HEK293T (cell line): ENCODE results near the gene FCMR.

Source experiments
- CTCF ChIA-PET: fragments of 350-600 bp; formaldehyde crosslinking; extraction: SDS; loops from one replicate; lab custom pipeline; 2021; ENCODE audit warnings: antibody characterized with exemption, inconsistent platforms; lab: Yijun Ruan, JAX
- POLR2A ChIA-PET: fragments of 350-600 bp; formaldehyde crosslinking; extraction: SDS; loops from one replicate; lab custom pipeline; 2020; ENCODE audit warnings: antibody characterized with exemption, inconsistent platforms; lab: Yijun Ruan, JAX
- DNase-seq: peaks from one replicate; pipeline ENCODE4 v3.0.0; 2012; ENCODE audit warnings: mixed read lengths; ENCODE audit errors: extremely low spot score
- ARNT ChIP-seq: fragments of 450-650 bp; IDR thresholded peaks from 2 replicates; pipeline ENCODE4 v1.6.1; 2017; ENCODE audit warnings: mild to moderate bottlenecking
- BHLHE40 ChIP-seq: fragments of 450-650 bp; IDR thresholded peaks from 2 replicates; pipeline ENCODE4 v1.6.1; 2016; ENCODE audit warnings: mild to moderate bottlenecking, moderate library complexity, borderline replicate concordance
- CTBP1 ChIP-seq: fragments of 450-650 bp; IDR thresholded peaks from 2 replicates; pipeline ENCODE4 v1.6.1; 2016; ENCODE audit warnings: borderline replicate concordance
- ELF4 ChIP-seq: fragments of 450-650 bp; IDR thresholded peaks from 2 replicates; pipeline ENCODE4 v1.6.1; 2017; ENCODE audit warnings: antibody characterized with exemption
- FOXA1 ChIP-seq: fragments of 450-650 bp; IDR thresholded peaks from 2 replicates; pipeline ENCODE4 v1.6.1; 2016; ENCODE audit warnings: mild to moderate bottlenecking
- FOXK2 ChIP-seq: fragments of 450-650 bp; IDR thresholded peaks from 2 replicates; pipeline ENCODE4 v1.6.1; 2016; ENCODE audit warnings: mild to moderate bottlenecking
- FOXM1 ChIP-seq: fragments of 450-650 bp; IDR thresholded peaks from 2 replicates; pipeline ENCODE4 v1.6.1; 2017; ENCODE audit warnings: mild to moderate bottlenecking, borderline replicate concordance
- HDGF ChIP-seq: fragments of 450-650 bp; IDR thresholded peaks from 2 replicates; pipeline ENCODE4 v1.6.1; 2017; ENCODE audit warnings: antibody characterized with exemption, borderline replicate concordance
- L3MBTL2 ChIP-seq: fragments of 450-650 bp; conservative IDR thresholded peaks from 2 replicates; pipeline ENCODE4 v1.6.1; 2016; ENCODE audit warnings: mild to moderate bottlenecking
- LEF1 ChIP-seq: fragments of 450-650 bp; IDR thresholded peaks from 2 replicates; pipeline ENCODE4 v1.6.1; 2017; ENCODE audit warnings: mild to moderate bottlenecking, borderline replicate concordance
- NFRKB ChIP-seq: fragments of 450-650 bp; IDR thresholded peaks from 2 replicates; pipeline ENCODE4 v1.6.1; 2016; ENCODE audit warnings: mild to moderate bottlenecking, moderate library complexity
- SP1 ChIP-seq: fragments of 450-650 bp; IDR thresholded peaks from 2 replicates; pipeline ENCODE4 v1.6.1; 2017
- SUZ12 ChIP-seq: fragments of 450-650 bp; IDR thresholded peaks from 2 replicates; pipeline ENCODE4 v1.6.1; 2016; ENCODE audit warnings: mild to moderate bottlenecking
- TARDBP ChIP-seq: fragments of 450-650 bp; IDR thresholded peaks from 2 replicates; pipeline ENCODE4 v1.6.1; 2016
- ZNF384 ChIP-seq: fragments of 450-650 bp; IDR thresholded peaks from 2 replicates; pipeline ENCODE4 v1.6.1; 2016
- TF ChIP-seq, protein P1 (sequence below): fragments of 450-650 bp; IDR thresholded peaks from 2 replicates; pipeline ENCODE4 v1.6.1; 2016

Gene FCMR

DNA sequence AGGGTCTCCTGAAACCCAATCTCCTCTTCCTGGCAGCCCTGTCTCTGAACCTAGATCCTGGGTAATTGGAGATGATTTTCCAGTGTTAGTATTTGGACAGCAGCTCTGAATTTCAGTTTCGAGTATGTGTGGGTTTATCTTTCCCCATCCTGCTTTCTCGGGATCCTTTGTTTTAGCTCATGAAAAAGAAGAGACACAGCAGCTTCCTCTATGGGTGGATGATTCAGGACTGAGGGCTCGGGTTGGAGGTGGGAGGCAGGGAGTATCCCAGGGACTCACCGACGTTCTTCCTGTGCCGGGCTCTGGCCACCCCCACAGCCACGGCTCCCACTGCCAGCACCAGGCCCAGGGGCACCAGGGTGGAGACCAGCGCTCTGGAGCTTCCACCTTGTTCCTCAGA is 10.4 kb upstream of the FCMR start:
- no peak for DNase-seq
- ChIA-PET POLR2A (no interaction called here), CTCF (interaction anchor here (0.6 to 2.1 kb wide), 6 partner anchors 10 to 50 kb away, joined by 3 to 11 read pairs (median 3); no protein-coding TSS in a partner anchor)
- TF ChIP-seq ZNF384 (no peak), FOXM1 (no peak), ELF4 (no peak), SP1 (no peak)

DNA sequence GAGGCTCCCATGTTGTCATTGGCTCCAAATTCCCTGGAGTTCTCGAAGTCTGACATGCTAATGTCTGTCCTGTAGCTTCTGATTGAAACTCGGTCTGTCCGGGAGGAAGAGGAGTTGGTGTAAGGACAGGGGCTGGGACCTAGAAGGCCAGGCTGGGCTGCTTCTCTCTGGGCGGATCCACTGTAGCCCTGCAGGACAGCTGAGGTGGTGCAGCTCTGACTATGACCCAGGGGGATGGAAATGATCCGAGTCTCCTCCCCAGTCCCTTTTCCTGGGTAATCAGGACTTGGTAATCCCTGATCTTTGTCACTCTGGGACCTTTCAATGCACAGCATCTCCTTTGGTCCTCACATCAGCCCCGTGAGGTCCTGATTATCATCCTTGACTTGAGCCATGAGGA is 10.0 kb upstream of the FCMR start:
- ChIA-PET POLR2A (no interaction called here), CTCF (interaction anchor here (0.6 to 2.1 kb wide), 6 partner anchors 9 to 50 kb away, joined by 3 to 11 read pairs (median 3); no protein-coding TSS in a partner anchor)
- TF ChIP-seq ELF4 (no peak), L3MBTL2 (no peak), FOXM1 (no peak), NFRKB (no peak), FOXK2 (no peak), HDGF (no peak), FOXA1 (no peak), TARDBP (no peak), CTBP1 (no peak), SP1 (no peak), ARNT (no peak), SUZ12 (no peak)
- TF ChIP-seq, protein P1, sequence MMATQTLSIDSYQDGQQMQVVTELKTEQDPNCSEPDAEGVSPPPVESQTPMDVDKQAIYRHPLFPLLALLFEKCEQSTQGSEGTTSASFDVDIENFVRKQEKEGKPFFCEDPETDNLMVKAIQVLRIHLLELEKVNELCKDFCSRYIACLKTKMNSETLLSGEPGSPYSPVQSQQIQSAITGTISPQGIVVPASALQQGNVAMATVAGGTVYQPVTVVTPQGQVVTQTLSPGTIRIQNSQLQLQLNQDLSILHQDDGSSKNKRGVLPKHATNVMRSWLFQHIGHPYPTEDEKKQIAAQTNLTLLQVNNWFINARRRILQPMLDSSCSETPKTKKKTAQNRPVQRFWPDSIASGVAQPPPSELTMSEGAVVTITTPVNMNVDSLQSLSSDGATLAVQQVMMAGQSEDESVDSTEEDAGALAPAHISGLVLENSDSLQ = no peak
- DNase-seq = peak; percentile 48

DNA sequence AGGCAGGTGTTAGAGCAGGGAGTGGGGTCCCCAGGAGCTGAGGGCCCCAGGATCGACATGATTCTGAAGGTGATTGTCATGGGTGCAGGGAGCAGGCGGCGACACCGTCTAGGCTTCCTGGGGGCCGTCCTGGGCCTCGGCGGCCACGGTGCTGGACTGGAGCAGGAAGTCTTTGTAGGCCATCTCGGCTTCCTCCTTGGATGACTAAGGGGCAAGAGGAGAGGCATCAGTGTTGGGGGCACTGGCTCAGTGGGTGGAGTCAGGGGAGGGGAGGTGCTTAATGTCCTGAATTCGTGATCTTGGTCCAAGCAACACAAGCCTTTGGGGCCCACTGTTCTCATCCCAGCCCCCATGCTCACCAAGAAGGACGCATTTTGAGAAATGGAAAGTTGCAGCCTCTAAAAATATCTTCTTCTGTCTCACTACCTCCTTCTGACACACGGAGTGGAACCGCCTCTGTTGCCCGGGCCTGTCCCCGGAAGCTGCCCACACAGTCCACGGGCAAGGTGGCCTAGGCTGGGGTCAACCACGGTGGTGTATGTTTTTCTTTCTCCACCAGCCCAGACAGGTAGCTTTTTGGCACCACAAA is 8.6 kb upstream of the FCMR start:
- TF ChIP-seq HDGF (no peak), ZNF384 (no peak), FOXK2 (no peak), BHLHE40 (no peak), FOXM1 (no peak), SP1 (no peak), CTBP1 (no peak), TARDBP (no peak), NFRKB (no peak), LEF1 (no peak), ELF4 (no peak), L3MBTL2 (no peak), SUZ12 (no peak)
- TF ChIP-seq, protein P1 = no peak
- CTCF ChIA-PET = interaction anchor here (1.1 kb wide), 1 partner anchor 9 kb away, joined by 4 read pairs; the partner anchor contains the start of gene FCMR
- no peak for DNase-seq
- POLR2A ChIA-PET = no interaction called here

DNA sequence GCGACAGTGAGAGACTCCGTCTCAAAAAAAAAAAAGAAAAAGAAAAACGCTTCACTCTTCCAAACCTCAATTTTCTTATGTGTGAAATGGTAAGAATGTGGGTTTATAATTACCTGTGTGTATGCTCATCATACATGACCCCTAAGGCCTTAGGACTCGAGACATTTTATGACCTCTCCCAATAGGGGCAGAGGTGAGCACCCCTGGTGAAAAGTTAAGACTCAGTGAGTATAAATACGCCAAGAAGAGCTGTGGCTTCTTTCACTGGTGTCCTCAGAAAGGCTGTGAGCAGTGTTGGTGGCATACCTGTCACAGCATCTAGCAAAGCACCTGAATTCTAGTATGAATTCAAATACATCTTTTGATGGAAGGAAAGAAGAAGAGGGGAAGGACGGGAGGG is 7.8 kb upstream of the FCMR start:
- ChIA-PET CTCF (interaction anchor here (0.6 kb wide), 1 partner anchor 12 kb away, joined by 4 read pairs; no protein-coding TSS in a partner anchor), POLR2A (no interaction called here)
- TF ChIP-seq ELF4 = no peak
- TF ChIP-seq ARNT = no peak
- TF ChIP-seq, protein P1 = no peak
- TF ChIP-seq BHLHE40 = no peak
- TF ChIP-seq ZNF384 = no peak
- no peak for TF ChIP-seq TARDBP
- TF ChIP-seq SUZ12 = no peak
- no peak for TF ChIP-seq LEF1
- TF ChIP-seq NFRKB = no peak
- no peak for TF ChIP-seq FOXK2
- TF ChIP-seq HDGF = no peak
- TF ChIP-seq FOXM1 = no peak
- no peak for TF ChIP-seq CTBP1
- TF ChIP-seq SP1 = no peak
- no peak for DNase-seq

DNA sequence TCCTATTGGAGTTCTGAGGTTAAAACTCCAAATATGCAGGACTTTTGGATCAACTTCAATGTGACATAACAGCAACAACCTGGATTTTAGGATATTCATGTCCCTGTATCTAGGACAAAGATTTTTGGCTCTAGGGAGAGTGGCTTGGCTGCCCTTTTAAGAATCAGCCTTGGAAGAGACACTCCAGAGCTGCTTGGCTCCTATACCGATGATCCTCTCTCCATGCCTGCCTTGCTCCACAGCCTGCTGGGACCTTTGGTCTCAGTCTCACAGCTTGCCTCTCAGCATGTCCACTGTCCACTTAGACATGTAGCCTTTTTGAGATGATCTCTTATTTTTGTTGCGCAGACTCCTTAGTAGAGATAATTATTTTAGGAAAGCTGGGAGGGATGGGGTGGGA is 4.5 kb upstream of the FCMR start:
- DNase-seq = no peak
- ChIA-PET CTCF (no interaction called here), POLR2A (interaction anchor here (0.6 kb wide), 1 partner anchor 1402 kb away, joined by 3 read pairs; no protein-coding TSS in a partner anchor)
- TF ChIP-seq BHLHE40 (no peak), FOXM1 (no peak), LEF1 (no peak), NFRKB (no peak), CTBP1 (no peak), HDGF (no peak), ELF4 (no peak), FOXK2 (no peak)

DNA sequence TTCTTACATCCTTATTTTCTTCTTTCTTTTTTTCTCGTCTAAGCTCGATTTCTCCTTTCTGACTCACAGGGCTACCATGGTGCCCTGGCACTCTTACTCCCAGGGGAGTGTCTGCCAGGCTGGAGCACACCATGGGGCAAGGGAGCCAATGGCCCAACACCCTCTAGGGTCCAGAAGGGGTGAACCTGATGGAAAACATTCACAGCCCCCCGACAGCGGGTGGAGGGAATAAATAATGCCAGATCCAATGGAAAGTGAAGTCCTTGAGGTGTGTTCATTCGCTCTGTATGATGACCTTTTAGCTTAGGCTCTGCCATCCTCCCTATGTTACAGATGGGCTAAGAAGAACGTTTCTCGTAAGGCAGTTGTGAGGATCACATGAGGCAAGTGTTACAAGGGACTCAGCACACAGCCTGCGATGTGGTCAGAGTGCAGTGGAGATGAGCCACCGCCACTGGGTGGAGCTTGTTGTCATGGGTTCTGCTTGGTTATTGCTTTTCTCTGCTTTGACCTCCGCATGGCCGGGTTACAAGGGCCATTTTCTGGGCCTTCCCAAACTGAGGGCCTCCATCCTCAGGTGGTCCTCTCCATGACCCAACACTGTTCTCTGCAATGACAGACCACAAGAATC is 3.5 kb upstream of the FCMR start:
- TF ChIP-seq ZNF384 (no peak), TARDBP (no peak), BHLHE40 (no peak), L3MBTL2 (no peak), CTBP1 (no peak), FOXK2 (no peak), LEF1 (no peak), ARNT (no peak), SP1 (no peak), NFRKB (no peak), SUZ12 (no peak), FOXM1 (no peak), ELF4 (no peak)
- TF ChIP-seq, protein P1 = no peak
- ChIA-PET CTCF (no interaction called here), POLR2A (interaction anchor here (1.0 kb wide), 1 partner anchor 9 kb away, joined by 4 read pairs; no protein-coding TSS in a partner anchor)
- DNase-seq = no peak
